ENCODE measurements around the gene TNFAIP8L3. TPM values are rescaled to one million over a fixed set of nuclear protein-coding genes. Genes with fewer than 3 reads are reported as not detected.

TNFAIP8L3 gene
- total RNA-seq, 4 donors from 2014 or later: 13.4 to 26.4 (median 15.6) TPM

- 57% methylated on average over 4 of the region's 4 CpGs for WGBS
- H3K9me3 ChIP-seq: no peaks in the 10 kb centered on the region
- H3K4me1 ChIP-seq: peaks cover 0 to under 1% (median 0%) of the 10 kb centered on the region in 4 donors
- no peaks in the 10 kb centered on the region for H3K27me3 ChIP-seq
- no peak overlapping the region for H3K27ac ChIP-seq (replicated peaks in 1 of 4)
- TF ChIP-seq CTCF (IDR thresholded peaks at IDR 0.05) (no peak), POLR2AphosphoS5 (IDR thresholded peaks at IDR 0.05) (no peak), EP300 (IDR thresholded peaks at IDR 0.05) (no peak), POLR2A (IDR thresholded peaks at IDR 0.05; ENCODE audit: low read depth) (no peak)
- intact Hi-C loops (cut with DNase I): no loop called here
- H3K36me3 ChIP-seq: no peaks in the 10 kb centered on the region
- DNase-seq (ENCODE audit: extremely low spot score): no peak
- no peak overlapping the region for H3K4me3 ChIP-seq
Observed at GRCh38 chr15:51024735-51025453, 69.8 kb downstream of the TNFAIP8L3 start.

GRCh38 chr15:51023499-51023898, 71.2 kb downstream of the TNFAIP8L3 start:
- no peaks in the 10 kb centered on the region for H3K36me3 ChIP-seq

GRCh38 chr15:51022206-51022605, 72.5 kb downstream of the TNFAIP8L3 start:
- TF ChIP-seq EP300 (IDR thresholded peaks at IDR 0.05) (no peak), POLR2AphosphoS5 (IDR thresholded peaks at IDR 0.05) (no peak), POLR2A (IDR thresholded peaks at IDR 0.05; ENCODE audit: low read depth) (no peak), CTCF (IDR thresholded peaks at IDR 0.05) (no peak)
- Histone ChIP-seq H3K4me3 (no peak overlapping the region), H3K9me3 (no peaks in the 10 kb centered on the region), H3K27me3 (no peaks in the 10 kb centered on the region), H3K4me1 (no peaks in the 10 kb centered on the region), H3K27ac (replicated peaks in 1 of 4) (no peak overlapping the region), H3K36me3 (no peaks in the 10 kb centered on the region)
- no peak for DNase-seq (ENCODE audit: extremely low spot score)
- intact Hi-C loops (cut with DNase I): no loop called here

More at GRCh38 chr15:51023499-51023898, 71.2 kb downstream of the TNFAIP8L3 start:
- intact Hi-C loops (cut with DNase I): no loop called here
- no peak for DNase-seq (ENCODE audit: extremely low spot score)
- no peak overlapping the region for H3K4me3 ChIP-seq
- H3K4me1 ChIP-seq: no peaks in the 10 kb centered on the region
- 87% methylated on average over 1 of the region's 1 CpG for WGBS
- no peaks in the 10 kb centered on the region for H3K9me3 ChIP-seq
- no peaks in the 10 kb centered on the region for H3K27me3 ChIP-seq
- TF ChIP-seq CTCF (IDR thresholded peaks at IDR 0.05) (no peak), POLR2AphosphoS5 (IDR thresholded peaks at IDR 0.05) (no peak), POLR2A (IDR thresholded peaks at IDR 0.05; ENCODE audit: low read depth) (no peak), EP300 (IDR thresholded peaks at IDR 0.05) (no peak)
- no peak overlapping the region for H3K27ac ChIP-seq (replicated peaks in 1 of 4)

GRCh38 chr15:51016615-51017014, 78.1 kb downstream of the TNFAIP8L3 start:
- intact Hi-C loops (cut with DNase I): no loop called here
- no peaks in the 10 kb centered on the region for H3K4me1 ChIP-seq
- no peak for DNase-seq (ENCODE audit: extremely low spot score)
- H3K27me3 ChIP-seq: no peaks in the 10 kb centered on the region
- H3K36me3 ChIP-seq: no peaks in the 10 kb centered on the region
- H3K27ac ChIP-seq (replicated peaks in 1 of 4): no peak overlapping the region
- TF ChIP-seq POLR2A (IDR thresholded peaks at IDR 0.05; ENCODE audit: low read depth) (no peak), EP300 (IDR thresholded peaks at IDR 0.05) (no peak), CTCF (IDR thresholded peaks at IDR 0.05) (no peak), POLR2AphosphoS5 (IDR thresholded peaks at IDR 0.05) (no peak)
- H3K9me3 ChIP-seq: no peaks in the 10 kb centered on the region
- WGBS: 79% methylated on average over 1 of the region's 1 CpG
- H3K4me3 ChIP-seq: no peak overlapping the region

GRCh38 chr15:51011212-51011611, 83.5 kb downstream of the TNFAIP8L3 start:
- no peak for TF ChIP-seq POLR2A (IDR thresholded peaks at IDR 0.05; ENCODE audit: low read depth)
- no peak for TF ChIP-seq POLR2AphosphoS5 (IDR thresholded peaks at IDR 0.05)
- TF ChIP-seq EP300 (IDR thresholded peaks at IDR 0.05): no peak
- TF ChIP-seq CTCF (IDR thresholded peaks at IDR 0.05): no peak
- Histone ChIP-seq H3K9me3 (no peaks in the 10 kb centered on the region), H3K4me3 (no peak overlapping the region), H3K36me3 (peaks cover 0 to 24% (median 2%) of the 10 kb centered on the region in 4 donors), H3K27me3 (no peaks in the 10 kb centered on the region), H3K4me1 (no peaks in the 10 kb centered on the region), H3K27ac (replicated peaks in 1 of 4) (no peak overlapping the region)
- 55% methylated on average over 1 of the region's 1 CpG for WGBS
- DNase-seq (ENCODE audit: extremely low spot score): no peak
- intact Hi-C loops (cut with DNase I): no loop called here
